Testis (tissue), 3 donors: ENCODE measurements around the gene CUBN. TPM values are rescaled to one million over a fixed set of nuclear protein-coding genes. Genes with fewer than 3 reads are reported as not detected.

ENCODE experiments used
- DNase-seq: peaks from one replicate; pipeline ENCODE4 v3.0.0-alpha.2; 2019
- H3K27ac ChIP-seq, 2 donors: fragments of 200-600 bp; sonication (generic); one replicate each; pipeline ENCODE4 v1.5.1; 2019
- H3K27me3 ChIP-seq: fragments of 200-600 bp; sonication (generic); one replicate; pipeline ENCODE4 v1.5.1; 2019
- H3K36me3 ChIP-seq: fragments of 200-600 bp; sonication (generic); one replicate; pipeline ENCODE4 v1.5.1; 2017; ENCODE audit warnings: low read depth; ENCODE audit errors: missing control alignments
- H3K4me1 ChIP-seq: fragments of 200-600 bp; sonication (generic); one replicate; pipeline ENCODE4 v1.5.1; 2019
- H3K4me3 ChIP-seq, 2 donors: fragments of 200-600 bp; sonication (generic); one replicate each; pipeline ENCODE4 v1.5.1; 2017 to 2019
- H3K9me3 ChIP-seq: fragments of 200-600 bp; sonication (generic); one replicate; pipeline ENCODE4 v1.5.1; 2017
- POLR2A ChIP-seq: fragments of 450-650 bp; IDR thresholded peaks from one replicate; pipeline ENCODE4 v1.6.1; 2017; ENCODE audit warnings: antibody characterized with exemption, mild to moderate bottlenecking, moderate library complexity
- WGBS, 2 donors: methylation state at CpG; one replicate each; pipeline ENCODE4 v1.1.5; 2018; 5-methylcytosine and 5-hydroxymethylcytosine counted together
- intact Hi-C: fragments of 100-400 bp; cut with DNase I; formaldehyde crosslinking; loops from one replicate; pipeline ENCODE4 v1.15.1; 2023; ENCODE audit warnings: low total_unique reads
- polyA plus RNA-seq: library from polyadenylated mRNA; stranded (reverse); fragments of 350-450 nt; fragmentation: Illumina TruSeq; extraction: RNeasy Lipid Tissue Mini Kit (QIAGEN cat#74804); gene quantifications from one replicate; pipeline ENCODE4 v1.2.3, GENCODE V29; 2014; ENCODE audit warnings: low read depth, low replicate concordance; ENCODE audit not compliant: insufficient read depth
- total RNA-seq, 2 donors: library from RNA; depleted of rRNA; stranded (reverse); fragments of >200 nt; gene quantifications; one replicate each; pipeline ENCODE4 v1.2.3, GENCODE V29; 2016
- TF ChIP-seq, protein P1 (sequence below), 3 experiments: fragments of 450-650 bp in 2 of 3; fragments of 200-600 bp in 1 of 3; sonication (generic) in 1 of 3; IDR thresholded peaks; one replicate each; pipeline ENCODE4 v1.5.1; 2016 to 2019; ENCODE audit warnings: antibody characterized with exemption in 3 of 3, mild to moderate bottlenecking in 2 of 3, moderate library complexity in 1 of 3

CUBN gene
- total and polyA plus RNA-seq, 3 donors from 2014 or later, result 11.0 to 39.3 (median 19.2) TPM

DNA sequence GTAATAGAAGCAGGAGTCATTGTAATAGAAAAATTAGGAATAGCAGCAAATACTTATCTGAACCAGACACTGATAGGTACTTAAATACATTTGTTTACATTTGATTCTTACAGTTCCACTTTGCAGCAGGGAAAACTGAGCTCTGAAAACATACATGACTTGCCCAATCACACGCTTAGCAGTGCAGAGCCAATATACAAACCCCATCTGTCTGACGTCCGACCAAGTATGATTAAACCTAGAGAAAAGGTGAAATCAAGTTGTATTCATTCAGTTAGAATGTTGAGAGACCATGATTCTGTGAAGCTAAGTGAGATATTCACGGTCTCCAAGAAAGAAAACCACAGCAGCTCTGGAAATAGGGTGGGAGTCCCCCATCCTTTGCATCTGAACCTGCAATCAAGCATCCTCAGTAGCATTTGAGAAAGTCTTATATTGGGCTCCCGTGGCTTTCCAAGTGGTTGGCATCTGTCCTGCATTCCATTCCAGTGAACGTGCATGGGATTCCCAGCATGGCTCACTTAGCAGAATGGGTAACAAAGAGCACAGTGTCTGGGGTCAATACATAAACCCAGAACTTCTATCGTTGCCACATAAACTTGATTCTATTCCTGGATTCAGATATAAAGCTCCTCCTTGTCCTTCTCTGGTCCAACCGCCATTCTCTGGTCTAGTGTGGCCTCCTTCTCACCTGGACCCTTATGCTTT is 163.7 kb downstream of the CUBN start:
- Histone ChIP-seq H3K36me3 (no peaks in the 10 kb centered on the region), H3K27me3 (no peaks in the 10 kb centered on the region), H3K4me3 (no peak overlapping the region), H3K4me1 (peaks cover 27% of the 10 kb centered on the region), H3K9me3 (no peaks in the 10 kb centered on the region), H3K27ac (no peak overlapping the region)
- DNase-seq, result peak; percentile 65
- TF ChIP-seq, protein P1, sequence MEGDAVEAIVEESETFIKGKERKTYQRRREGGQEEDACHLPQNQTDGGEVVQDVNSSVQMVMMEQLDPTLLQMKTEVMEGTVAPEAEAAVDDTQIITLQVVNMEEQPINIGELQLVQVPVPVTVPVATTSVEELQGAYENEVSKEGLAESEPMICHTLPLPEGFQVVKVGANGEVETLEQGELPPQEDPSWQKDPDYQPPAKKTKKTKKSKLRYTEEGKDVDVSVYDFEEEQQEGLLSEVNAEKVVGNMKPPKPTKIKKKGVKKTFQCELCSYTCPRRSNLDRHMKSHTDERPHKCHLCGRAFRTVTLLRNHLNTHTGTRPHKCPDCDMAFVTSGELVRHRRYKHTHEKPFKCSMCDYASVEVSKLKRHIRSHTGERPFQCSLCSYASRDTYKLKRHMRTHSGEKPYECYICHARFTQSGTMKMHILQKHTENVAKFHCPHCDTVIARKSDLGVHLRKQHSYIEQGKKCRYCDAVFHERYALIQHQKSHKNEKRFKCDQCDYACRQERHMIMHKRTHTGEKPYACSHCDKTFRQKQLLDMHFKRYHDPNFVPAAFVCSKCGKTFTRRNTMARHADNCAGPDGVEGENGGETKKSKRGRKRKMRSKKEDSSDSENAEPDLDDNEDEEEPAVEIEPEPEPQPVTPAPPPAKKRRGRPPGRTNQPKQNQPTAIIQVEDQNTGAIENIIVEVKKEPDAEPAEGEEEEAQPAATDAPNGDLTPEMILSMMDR (IDR thresholded peaks at IDR 0.05), result no peak
- TF ChIP-seq POLR2A, result no peak
- intact Hi-C loops, result no loop called here
- WGBS, 2 donors, result 66 to 68% methylated on average over 8 of the region's 8 CpGs

DNA sequence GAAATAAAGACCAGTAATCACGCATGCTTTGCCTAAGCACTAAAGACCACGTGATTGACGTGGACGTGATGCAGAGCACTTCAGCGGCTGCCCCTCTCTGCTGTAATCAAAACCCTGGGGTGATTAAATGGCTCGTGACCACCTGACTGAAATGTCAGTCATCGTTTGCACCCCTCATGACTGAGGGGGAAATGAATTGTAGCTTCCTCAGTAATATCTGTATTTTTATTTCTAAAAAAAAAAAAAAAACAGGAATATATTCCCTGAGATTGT is 164.3 kb downstream of the CUBN start:
- H3K4me3 ChIP-seq, result no peak overlapping the region
- no peaks in the 10 kb centered on the region for H3K36me3 ChIP-seq
- DNase-seq, result no peak
- intact Hi-C loops, result no loop called here
- no peaks in the 10 kb centered on the region for H3K9me3 ChIP-seq
- H3K4me1 ChIP-seq, result peaks cover 27% of the 10 kb centered on the region
- no peaks in the 10 kb centered on the region for H3K27me3 ChIP-seq
- H3K27ac ChIP-seq, result no peak overlapping the region
- TF ChIP-seq, protein P1 (IDR thresholded peaks at IDR 0.05), result no peak
- no peak for TF ChIP-seq POLR2A
- 79 to 93% methylated on average over 7 of the region's 7 CpGs for WGBS, 2 donors

DNA sequence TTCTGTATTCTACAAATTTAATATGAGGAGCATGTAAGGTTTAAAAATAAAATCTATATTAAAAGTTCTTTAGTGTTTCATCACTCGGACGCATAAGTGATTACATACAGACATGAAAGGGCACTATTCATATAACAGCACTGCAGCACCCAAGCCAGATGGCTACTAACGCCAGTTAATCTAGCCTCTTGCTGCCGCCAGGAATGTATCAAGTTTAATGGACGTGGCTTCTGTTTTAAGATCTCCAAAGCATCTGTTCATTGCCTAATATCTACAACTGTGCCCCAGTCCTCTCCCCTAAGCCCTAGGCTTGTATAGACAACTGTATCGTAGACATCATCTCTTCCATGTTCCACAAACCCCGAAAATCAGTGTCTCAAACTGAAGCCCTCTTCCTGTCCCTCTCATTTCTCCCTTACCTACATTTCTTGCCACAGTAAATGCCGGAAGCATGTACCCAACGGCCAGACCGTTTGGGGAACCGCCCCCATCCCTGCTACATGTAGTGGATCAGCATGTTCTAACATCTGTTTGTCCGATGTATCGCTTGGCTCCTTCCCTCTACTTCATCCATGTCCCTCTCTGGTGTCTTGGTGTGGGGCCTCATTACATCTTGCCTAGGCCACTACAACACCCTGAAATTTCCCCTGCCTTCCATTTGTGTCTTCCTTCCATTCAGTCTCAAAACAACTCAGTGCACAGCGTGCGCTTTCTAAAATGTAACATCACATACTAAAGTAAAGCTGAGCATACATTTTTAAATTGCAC is 164.9 kb downstream of the CUBN start:
- no peak for DNase-seq
- peaks cover 27% of the 10 kb centered on the region for H3K4me1 ChIP-seq
- 79 to 80% methylated on average over 15 of the region's 15 CpGs for WGBS, 2 donors
- H3K27me3 ChIP-seq, result no peaks in the 10 kb centered on the region
- no peak overlapping the region for H3K4me3 ChIP-seq
- no peaks in the 10 kb centered on the region for H3K36me3 ChIP-seq
- no peak overlapping the region for H3K27ac ChIP-seq
- TF ChIP-seq, protein P1 (IDR thresholded peaks at IDR 0.05), result no peak
- TF ChIP-seq POLR2A, result no peak
- no peaks in the 10 kb centered on the region for H3K9me3 ChIP-seq
- intact Hi-C loops, result no loop called here

DNA sequence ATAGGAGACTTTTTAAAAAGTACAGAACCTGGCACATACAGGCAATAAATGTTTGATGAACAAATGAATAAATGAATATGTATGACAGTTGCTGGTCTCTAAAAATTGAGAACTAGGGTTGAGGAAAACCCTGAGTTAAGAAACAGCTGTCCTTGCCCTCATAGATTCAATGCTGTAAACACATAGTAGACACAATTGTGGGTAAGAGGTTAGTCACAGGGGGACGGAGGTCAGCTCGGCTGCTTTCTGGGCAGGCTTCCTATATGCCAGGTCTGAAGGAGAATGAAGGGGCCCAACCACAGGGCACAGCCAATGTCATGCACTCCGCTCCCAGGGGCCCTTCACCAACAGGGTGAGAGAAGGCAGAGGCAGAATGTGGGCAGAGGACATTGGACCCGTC is 169.1 kb downstream of the CUBN start:
- H3K4me3 ChIP-seq, result no peak overlapping the region
- H3K36me3 ChIP-seq, result no peaks in the 10 kb centered on the region
- intact Hi-C loops, result no loop called here
- 94 to 100% methylated on average over 2 to 4 of the region's 4 CpGs for WGBS, 2 donors
- no peaks in the 10 kb centered on the region for H3K9me3 ChIP-seq
- no peak for DNase-seq
- no peaks in the 10 kb centered on the region for H3K4me1 ChIP-seq
- no peaks in the 10 kb centered on the region for H3K27me3 ChIP-seq
- H3K27ac ChIP-seq, result no peak overlapping the region
- TF ChIP-seq POLR2A, result no peak
- TF ChIP-seq, protein P1 (IDR thresholded peaks at IDR 0.05), result no peak

DNA sequence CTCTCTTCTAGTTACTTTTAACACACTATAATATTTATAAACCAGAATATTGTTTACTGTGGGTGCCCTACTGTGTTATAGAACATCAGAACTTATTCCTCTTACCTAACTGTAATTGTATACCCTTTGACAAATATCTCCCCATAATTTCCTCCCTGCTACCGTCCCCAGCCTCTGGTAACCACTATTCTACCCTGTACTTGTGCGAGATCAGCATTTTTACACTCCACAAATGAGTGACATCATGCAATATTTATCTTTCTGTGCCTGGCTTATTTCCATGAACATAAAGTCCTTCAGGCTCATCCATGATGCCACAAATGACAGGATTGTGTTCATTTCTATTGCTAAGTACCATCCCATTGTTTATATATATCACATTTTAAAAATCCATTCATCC is 172.6 kb downstream of the CUBN start:
- no peak overlapping the region for H3K27ac ChIP-seq
- no peak for DNase-seq
- no peaks in the 10 kb centered on the region for H3K36me3 ChIP-seq
- TF ChIP-seq, protein P1 (IDR thresholded peaks at IDR 0.05), result no peak
- no peak for TF ChIP-seq POLR2A
- no peaks in the 10 kb centered on the region for H3K9me3 ChIP-seq
- WGBS, 2 donors, result 85 to 90% methylated on average over 2 of the region's 2 CpGs
- no peaks in the 10 kb centered on the region for H3K4me1 ChIP-seq
- no peaks in the 10 kb centered on the region for H3K27me3 ChIP-seq
- H3K4me3 ChIP-seq, result no peak overlapping the region
- intact Hi-C loops, result no loop called here
